KOPT-K1 (cell line): ENCODE data around the gene RAD51AP2.
"Not testable (repeated sequence)": the region's sequence is repeated elsewhere in the genome, so short reads cannot be mapped to it uniquely, and the experiment has no call there.

Experiments used
- H3K27ac ChIP-seq: fragments of 200-600 bp; sonication (generic); 2 replicates; pipeline ENCODE4 v1.5.1; 2016; ENCODE audit warnings: antibody characterized with exemption, mild to moderate bottlenecking, low read depth, low read length; ENCODE audit not compliant: poor library complexity, severe bottlenecking
- H3K36me3 ChIP-seq: fragments of 200-600 bp; sonication (generic); 2 replicates; pipeline ENCODE4 v1.5.1; 2017; ENCODE audit warnings: antibody characterized with exemption, mild to moderate bottlenecking, low read length, moderate library complexity; ENCODE audit not compliant: insufficient read depth
- H3K9me3 ChIP-seq: fragments of 200-600 bp; sonication (generic); 2 replicates; pipeline ENCODE4 v1.5.1; 2017; ENCODE audit warnings: antibody characterized with exemption, low read length, mild to moderate bottlenecking; ENCODE audit not compliant: insufficient read depth, poor library complexity, severe bottlenecking

RAD51AP2 gene

GRCh38 chr2:17518212-17519154 lies at the start of gene RAD51AP2:
TSS of gene RAD51AP2 (minus strand) at chr2:17518440. CDS start at chr2:17518415, 25 bp downstream.
- no peak within 1 kb of the TSS for H3K27ac ChIP-seq
- no peaks in the 10 kb centered on the region for H3K36me3 ChIP-seq
- no peaks in the 10 kb centered on the region for H3K9me3 ChIP-seq

- H3K9me3 ChIP-seq, H3K27ac ChIP-seq, H3K36me3 ChIP-seq: not testable (repeated sequence)
Observed at GRCh38 chr2:17565726-17566125, 47.5 kb upstream of the RAD51AP2 start.

GRCh38 chr2:17558878-17559277 lies 40.6 kb upstream of the RAD51AP2 start:
- H3K36me3 ChIP-seq = no peaks in the 10 kb centered on the region

DNA sequence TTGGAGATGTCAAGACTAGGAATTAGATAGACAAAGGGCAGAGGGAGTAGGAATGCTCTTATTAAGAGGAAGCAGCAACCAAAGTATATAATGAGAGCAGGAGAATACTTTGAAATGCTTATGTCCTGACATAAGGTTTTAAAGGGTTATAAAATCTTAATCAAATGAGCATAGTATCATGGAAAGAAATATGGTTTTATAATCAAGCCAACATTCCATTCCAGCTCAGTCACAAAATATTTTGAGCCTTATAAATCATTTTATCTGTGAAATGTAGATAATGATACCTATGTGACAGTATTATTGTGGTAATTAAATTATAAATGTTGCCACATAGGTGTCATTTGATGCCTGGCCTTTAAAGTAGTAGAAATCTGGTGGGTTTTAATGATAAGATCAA lies 39.8 kb upstream of the RAD51AP2 start:
- H3K9me3 ChIP-seq = no peaks in the 10 kb centered on the region
- no peak overlapping the region for H3K27ac ChIP-seq
- H3K36me3 ChIP-seq = no peaks in the 10 kb centered on the region

More at GRCh38 chr2:17558878-17559277, 40.6 kb upstream of the RAD51AP2 start:
- Histone ChIP-seq H3K9me3 (no peaks in the 10 kb centered on the region), H3K27ac (no peak overlapping the region)

DNA sequence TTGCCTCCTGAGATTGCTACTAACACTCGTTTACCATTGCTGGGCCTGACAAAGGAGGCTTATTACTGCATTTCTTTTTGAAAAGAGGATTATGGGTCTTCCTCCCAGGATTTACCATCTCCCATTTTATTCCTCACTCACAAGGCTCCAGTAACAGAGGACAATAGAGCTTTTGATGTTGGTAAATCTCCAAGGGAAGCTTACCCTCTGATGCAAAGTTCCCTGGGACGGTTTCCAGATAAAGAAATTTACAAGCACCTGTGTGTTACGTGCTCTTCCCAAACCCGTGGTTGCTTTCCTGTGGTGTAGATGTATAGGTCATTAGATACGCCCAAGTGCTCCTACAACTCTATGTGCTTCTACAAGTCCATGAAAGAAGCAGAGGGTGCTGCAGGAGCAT lies 39.4 kb upstream of the RAD51AP2 start:
- Histone ChIP-seq H3K9me3 (no peaks in the 10 kb centered on the region), H3K36me3 (no peaks in the 10 kb centered on the region), H3K27ac (no peak overlapping the region)

DNA sequence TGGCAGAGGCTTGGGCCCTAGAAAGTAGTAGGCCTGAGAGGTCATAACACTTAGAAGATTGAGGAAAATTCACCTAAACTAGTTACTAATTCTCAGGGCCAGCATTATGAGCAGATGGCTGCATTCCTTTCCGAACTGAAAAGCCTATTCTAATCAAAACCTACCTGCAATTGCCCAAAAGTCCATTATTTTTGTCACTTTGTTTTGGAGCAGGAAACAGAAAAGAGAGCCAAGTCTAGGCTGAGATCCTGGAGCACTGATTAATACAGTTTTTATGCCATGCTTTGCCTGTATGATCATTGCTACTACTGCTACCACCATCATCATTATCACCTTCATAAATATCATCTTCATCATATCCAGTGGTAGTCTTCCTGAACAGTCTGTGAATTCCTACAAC lies 36.9 kb upstream of the RAD51AP2 start:
- Histone ChIP-seq H3K27ac (no peak overlapping the region), H3K9me3 (no peaks in the 10 kb centered on the region), H3K36me3 (no peaks in the 10 kb centered on the region)

GRCh38 chr2:17550907-17551306 lies 32.7 kb upstream of the RAD51AP2 start:
- H3K36me3 ChIP-seq = no peaks in the 10 kb centered on the region
- H3K9me3 ChIP-seq = no peaks in the 10 kb centered on the region
- H3K27ac ChIP-seq = no peak overlapping the region

DNA sequence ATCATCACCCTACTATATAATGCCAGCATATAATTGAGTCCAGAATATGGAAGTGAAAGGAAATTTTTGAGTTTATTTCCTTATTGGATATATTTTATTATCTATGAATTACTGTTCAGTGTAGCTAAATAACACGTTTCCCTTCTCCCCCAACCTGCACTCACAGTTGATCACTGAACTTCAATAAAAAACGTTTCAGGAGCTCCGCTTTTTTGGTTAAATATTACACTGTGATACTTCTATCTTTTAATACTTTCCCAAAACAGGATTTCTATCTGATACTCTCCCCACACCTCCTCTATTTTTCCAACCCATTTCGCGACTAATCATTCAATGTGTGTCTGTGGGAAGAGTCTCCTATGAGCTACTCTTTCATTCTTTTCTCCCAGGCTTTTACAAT lies 29.5 kb upstream of the RAD51AP2 start:
- no peaks in the 10 kb centered on the region for H3K36me3 ChIP-seq
- H3K27ac ChIP-seq = no peak overlapping the region
- no peaks in the 10 kb centered on the region for H3K9me3 ChIP-seq

DNA sequence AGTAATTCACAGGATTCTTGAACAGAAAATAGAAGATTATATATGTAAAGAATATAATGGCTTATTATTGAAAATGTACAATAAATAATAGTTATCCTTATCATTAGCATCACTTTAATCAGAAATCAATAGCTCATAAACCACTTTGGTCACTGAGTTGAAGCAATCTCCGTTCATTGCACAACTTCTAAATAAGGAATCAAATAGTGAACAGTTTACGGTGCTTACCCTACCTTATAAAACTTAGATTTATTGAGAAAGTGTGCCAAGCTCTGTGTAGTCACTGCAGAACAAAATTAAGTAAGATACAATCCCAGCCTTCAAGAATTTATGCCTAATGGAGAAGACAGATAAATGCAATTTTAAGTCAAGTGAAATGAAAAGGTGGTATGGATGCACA lies 29.0 kb upstream of the RAD51AP2 start:
- Histone ChIP-seq H3K9me3 (no peaks in the 10 kb centered on the region), H3K36me3 (no peaks in the 10 kb centered on the region), H3K27ac (no peak overlapping the region)

DNA sequence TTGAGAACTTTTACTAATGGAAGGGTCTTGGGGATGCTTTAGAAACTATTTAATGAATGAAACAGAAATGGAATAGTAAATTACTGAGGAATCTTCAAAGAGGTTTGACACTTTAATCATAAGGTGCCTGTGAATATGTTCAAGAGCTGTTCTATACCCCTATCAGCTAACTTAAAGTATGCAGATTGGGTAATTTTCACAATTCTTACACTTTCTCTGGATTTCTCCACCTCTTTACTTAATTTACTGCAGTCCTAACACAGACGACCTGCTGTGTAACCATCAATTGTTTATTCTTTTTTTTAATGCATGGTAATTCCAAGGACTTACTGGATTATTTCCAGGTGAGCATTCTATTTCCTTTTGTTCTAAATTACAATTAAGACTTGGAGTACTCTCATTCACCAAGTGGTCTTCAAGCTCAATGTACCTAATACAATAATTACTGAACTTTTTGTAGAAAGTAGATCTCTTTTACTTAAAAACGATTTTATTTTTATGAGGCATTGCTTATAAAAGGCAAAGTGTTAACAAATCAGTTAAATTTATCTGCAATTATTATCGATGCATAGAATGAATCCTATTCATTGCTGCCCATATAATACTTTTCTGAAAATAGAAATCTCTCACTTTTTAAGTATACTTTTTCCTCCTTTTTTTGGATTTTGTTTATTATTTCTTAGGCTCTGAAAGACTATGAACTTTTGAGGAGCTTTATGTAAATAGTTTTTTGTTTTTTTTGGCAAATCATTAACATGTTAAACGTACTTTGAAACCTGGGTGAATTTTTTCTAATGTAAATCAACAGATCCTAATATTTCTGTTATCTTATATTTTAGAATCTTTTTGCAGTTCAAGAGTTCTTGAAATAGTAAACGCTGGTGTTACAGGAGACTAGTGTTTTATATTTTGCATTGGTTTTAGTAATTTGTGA lies 27.7 kb upstream of the RAD51AP2 start:
- Histone ChIP-seq H3K36me3 (no peaks in the 10 kb centered on the region), H3K27ac (no peak overlapping the region), H3K9me3 (no peaks in the 10 kb centered on the region)

GRCh38 chr2:17544256-17544655 lies 26.0 kb upstream of the RAD51AP2 start:
- Histone ChIP-seq H3K36me3 (no peaks in the 10 kb centered on the region), H3K27ac (no peak overlapping the region), H3K9me3 (no peaks in the 10 kb centered on the region)

- Histone ChIP-seq H3K27ac (no peak overlapping the region), H3K36me3 (no peaks in the 10 kb centered on the region), H3K9me3 (no peaks in the 10 kb centered on the region)
Observed at GRCh38 chr2:17543848-17544247, 25.6 kb upstream of the RAD51AP2 start.

DNA sequence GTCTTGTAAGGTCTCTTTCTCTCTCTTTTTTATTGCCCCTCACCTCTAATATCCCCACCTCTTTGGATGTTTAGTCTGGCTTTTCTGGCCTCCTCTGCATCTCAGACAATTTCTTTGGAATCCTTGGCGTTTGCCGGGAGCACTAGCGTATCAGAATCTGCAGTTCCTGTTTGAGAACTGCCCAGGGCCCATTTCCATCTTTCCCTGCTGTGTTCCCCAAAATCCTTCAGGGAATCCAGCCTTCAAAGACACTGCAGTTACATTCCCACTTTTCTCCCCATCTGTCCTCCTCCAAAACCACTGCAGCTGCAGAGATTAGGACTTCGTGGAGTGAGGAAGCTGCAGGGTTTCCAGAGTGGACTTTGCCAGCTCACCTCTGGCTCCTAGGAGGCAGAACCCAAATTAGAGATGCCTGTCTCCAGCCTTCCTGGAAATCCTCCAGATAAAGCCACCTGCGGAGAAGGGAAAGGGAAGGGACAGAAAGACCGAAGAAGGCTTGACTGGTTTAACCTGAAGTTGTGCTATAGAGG lies 25.0 kb upstream of the RAD51AP2 start:
- no peak overlapping the region for H3K27ac ChIP-seq

GRCh38 chr2:17542471-17542870 lies 24.2 kb upstream of the RAD51AP2 start:
- Histone ChIP-seq H3K36me3 (no peaks in the 10 kb centered on the region), H3K27ac (no peak overlapping the region), H3K9me3 (no peaks in the 10 kb centered on the region)

More for the DNA sequence above, 25.0 kb upstream of the RAD51AP2 start:
- no peaks in the 10 kb centered on the region for H3K36me3 ChIP-seq
- no peaks in the 10 kb centered on the region for H3K9me3 ChIP-seq

GRCh38 chr2:17541531-17541950 lies 23.3 kb upstream of the RAD51AP2 start:
- Histone ChIP-seq H3K9me3 (no peaks in the 10 kb centered on the region), H3K36me3 (no peaks in the 10 kb centered on the region), H3K27ac (no peak overlapping the region)
